Loucy (cell line): ENCODE results near the gene PDCD10.

Source experiments
- H2AFZ ChIP-seq: fragments of 200-600 bp; sonication (generic); 2 replicates; pipeline ENCODE4 v1.6.0; 2016; ENCODE audit warnings: antibody characterized with exemption, mild to moderate bottlenecking, low read length, moderate library complexity
- H3F3A ChIP-seq: fragments of 200-600 bp; 2 replicates; pipeline ENCODE4 v1.6.0; 2016; ENCODE audit warnings: antibody characterized with exemption, low read depth, mild to moderate bottlenecking
- H3K27me3 ChIP-seq: fragments of 200-600 bp; sonication (generic); 2 replicates; pipeline ENCODE4 v1.6.1; 2014; ENCODE audit warnings: low read length, mild to moderate bottlenecking; ENCODE audit not compliant: insufficient read depth, poor library complexity, severe bottlenecking
- H3K36me3 ChIP-seq: fragments of 200-600 bp; sonication (generic); 2 replicates; pipeline ENCODE4 v1.6.1; 2016; ENCODE audit warnings: low read length; ENCODE audit not compliant: insufficient read depth
- H3K4me1 ChIP-seq: fragments of 200-600 bp; sonication (generic); 2 replicates; pipeline ENCODE4 v1.5.1; 2014; ENCODE audit warnings: low read length, mild to moderate bottlenecking; ENCODE audit not compliant: insufficient read depth, poor library complexity, severe bottlenecking
- H3K4me2 ChIP-seq: fragments of 200-600 bp; sonication (generic); 2 replicates; pipeline ENCODE4 v1.6.0; 2014; ENCODE audit warnings: antibody characterized with exemption, low read length, low read depth, mild to moderate bottlenecking; ENCODE audit not compliant: poor library complexity, severe bottlenecking
- H3K4me3 ChIP-seq: fragments of 200-600 bp; sonication (generic); 2 replicates; pipeline ENCODE4 v1.5.1; 2014; ENCODE audit warnings: low read length, mild to moderate bottlenecking, mixed read lengths; ENCODE audit not compliant: poor library complexity, severe bottlenecking
- H3K79me2 ChIP-seq: fragments of 200-600 bp; sonication (generic); 2 replicates; pipeline ENCODE4 v1.6.1; 2014; ENCODE audit warnings: low read length; ENCODE audit not compliant: insufficient read depth
- H3K9ac ChIP-seq: fragments of 200-600 bp; sonication (generic); 2 replicates; pipeline ENCODE4 v1.6.0; 2014; ENCODE audit warnings: mild to moderate bottlenecking, low read depth, low read length, moderate library complexity; ENCODE audit not compliant: poor library complexity, severe bottlenecking
- H3K9me2 ChIP-seq: fragments of 200-600 bp; sonication (generic); replicated peaks from 2 replicates; pipeline ENCODE4 v1.6.1; 2016; ENCODE audit warnings: low read depth, low read length, mixed read lengths
- H3K9me3 ChIP-seq: fragments of 200-600 bp; sonication (generic); 2 replicates; pipeline ENCODE4 v1.6.1; 2014; ENCODE audit warnings: mild to moderate bottlenecking, antibody characterized with exemption, low read length, low read depth; ENCODE audit not compliant: insufficient read depth
- H4K20me1 ChIP-seq: fragments of 200-600 bp; sonication (generic); 2 replicates; pipeline ENCODE4 v1.6.0; 2014; ENCODE audit warnings: antibody characterized with exemption, low read length, mild to moderate bottlenecking; ENCODE audit not compliant: insufficient read depth, poor library complexity, severe bottlenecking
- EZH2phosphoT487 ChIP-seq: fragments of 200-600 bp; IDR thresholded peaks from 2 replicates; pipeline ENCODE4 v1.6.1; 2018; ENCODE audit warnings: antibody characterized with exemption, mild to moderate bottlenecking, moderate library complexity, borderline replicate concordance
- TF ChIP-seq, protein P1 (sequence below): fragments of 200-600 bp; sonication (generic); conservative IDR thresholded peaks from 2 replicates; pipeline ENCODE4 v1.5.1; 2014; ENCODE audit warnings: mild to moderate bottlenecking, antibody characterized with exemption, low read length

The PDCD10 gene

DNA sequence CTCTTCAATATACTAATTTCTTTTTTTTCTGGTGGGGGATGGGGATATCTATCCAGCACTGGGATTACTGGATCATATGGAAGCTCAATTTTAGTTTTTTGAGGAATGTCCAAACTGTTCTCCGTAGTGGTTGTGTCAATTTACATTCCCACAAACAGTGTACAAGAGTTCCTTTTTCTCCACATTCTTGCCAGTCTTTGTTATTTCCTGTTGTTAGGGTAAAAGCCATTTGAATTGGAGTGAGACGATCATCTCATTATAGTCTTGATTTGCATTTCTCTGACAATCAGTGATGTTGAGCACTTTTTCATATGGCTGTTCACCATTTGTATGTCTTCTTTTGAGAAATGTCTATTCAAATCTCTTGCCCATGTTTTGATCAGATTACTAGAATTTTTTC lies 68.1 kb downstream of the PDCD10 start:
- TF ChIP-seq, protein P1, sequence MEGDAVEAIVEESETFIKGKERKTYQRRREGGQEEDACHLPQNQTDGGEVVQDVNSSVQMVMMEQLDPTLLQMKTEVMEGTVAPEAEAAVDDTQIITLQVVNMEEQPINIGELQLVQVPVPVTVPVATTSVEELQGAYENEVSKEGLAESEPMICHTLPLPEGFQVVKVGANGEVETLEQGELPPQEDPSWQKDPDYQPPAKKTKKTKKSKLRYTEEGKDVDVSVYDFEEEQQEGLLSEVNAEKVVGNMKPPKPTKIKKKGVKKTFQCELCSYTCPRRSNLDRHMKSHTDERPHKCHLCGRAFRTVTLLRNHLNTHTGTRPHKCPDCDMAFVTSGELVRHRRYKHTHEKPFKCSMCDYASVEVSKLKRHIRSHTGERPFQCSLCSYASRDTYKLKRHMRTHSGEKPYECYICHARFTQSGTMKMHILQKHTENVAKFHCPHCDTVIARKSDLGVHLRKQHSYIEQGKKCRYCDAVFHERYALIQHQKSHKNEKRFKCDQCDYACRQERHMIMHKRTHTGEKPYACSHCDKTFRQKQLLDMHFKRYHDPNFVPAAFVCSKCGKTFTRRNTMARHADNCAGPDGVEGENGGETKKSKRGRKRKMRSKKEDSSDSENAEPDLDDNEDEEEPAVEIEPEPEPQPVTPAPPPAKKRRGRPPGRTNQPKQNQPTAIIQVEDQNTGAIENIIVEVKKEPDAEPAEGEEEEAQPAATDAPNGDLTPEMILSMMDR = no peak
- no peak for TF ChIP-seq EZH2phosphoT487
- H2AFZ ChIP-seq = no peak overlapping the region
- no peaks in the 10 kb centered on the region for H3K27me3 ChIP-seq
- no peaks in the 10 kb centered on the region for H3K9me2 ChIP-seq
- no peak overlapping the region for H3K4me2 ChIP-seq
- no peaks in the 10 kb centered on the region for H3K4me1 ChIP-seq
- no peaks in the 10 kb centered on the region for H3F3A ChIP-seq
- H4K20me1 ChIP-seq = no peaks in the 10 kb centered on the region
- H3K9ac ChIP-seq = no peak overlapping the region
- H3K36me3 ChIP-seq = no peaks in the 10 kb centered on the region
- no peaks in the 10 kb centered on the region for H3K9me3 ChIP-seq
- no peak overlapping the region for H3K4me3 ChIP-seq
- H3K79me2 ChIP-seq = no peaks in the 10 kb centered on the region

DNA sequence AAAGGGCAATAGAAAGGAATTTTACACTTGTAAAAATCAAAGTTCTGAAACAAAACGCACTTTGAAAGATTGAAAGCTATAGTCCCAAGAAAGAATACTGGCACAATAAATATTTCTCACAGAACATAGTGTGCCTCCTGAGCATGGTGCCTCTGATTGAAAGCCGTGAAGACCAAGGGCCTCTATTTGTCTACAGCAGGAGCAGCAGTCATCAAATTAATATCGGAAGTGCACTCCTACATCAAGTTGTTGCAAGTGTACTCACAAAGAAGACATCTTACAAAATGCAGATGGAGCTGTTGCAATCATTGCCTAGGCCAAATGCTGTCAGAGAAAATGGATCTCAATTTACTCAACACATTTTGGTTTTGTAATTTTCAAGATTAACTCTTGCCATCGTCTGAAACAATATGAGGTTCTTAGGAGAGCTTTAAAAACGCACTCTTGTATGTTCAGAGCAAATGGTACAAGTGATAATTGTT lies 71.7 kb downstream of the PDCD10 start:
- no peak overlapping the region for H3K4me3 ChIP-seq
- H3K4me1 ChIP-seq = no peaks in the 10 kb centered on the region
- no peak overlapping the region for H2AFZ ChIP-seq
- no peaks in the 10 kb centered on the region for H3K36me3 ChIP-seq
- TF ChIP-seq EZH2phosphoT487 = no peak
- TF ChIP-seq, protein P1 = no peak
- H3K4me2 ChIP-seq = no peak overlapping the region
- no peaks in the 10 kb centered on the region for H3K9me2 ChIP-seq
- H3K9ac ChIP-seq = no peak overlapping the region
- no peaks in the 10 kb centered on the region for H3K27me3 ChIP-seq
- H3F3A ChIP-seq = no peaks in the 10 kb centered on the region
- no peaks in the 10 kb centered on the region for H3K9me3 ChIP-seq
- H4K20me1 ChIP-seq = no peaks in the 10 kb centered on the region
- no peaks in the 10 kb centered on the region for H3K79me2 ChIP-seq

DNA sequence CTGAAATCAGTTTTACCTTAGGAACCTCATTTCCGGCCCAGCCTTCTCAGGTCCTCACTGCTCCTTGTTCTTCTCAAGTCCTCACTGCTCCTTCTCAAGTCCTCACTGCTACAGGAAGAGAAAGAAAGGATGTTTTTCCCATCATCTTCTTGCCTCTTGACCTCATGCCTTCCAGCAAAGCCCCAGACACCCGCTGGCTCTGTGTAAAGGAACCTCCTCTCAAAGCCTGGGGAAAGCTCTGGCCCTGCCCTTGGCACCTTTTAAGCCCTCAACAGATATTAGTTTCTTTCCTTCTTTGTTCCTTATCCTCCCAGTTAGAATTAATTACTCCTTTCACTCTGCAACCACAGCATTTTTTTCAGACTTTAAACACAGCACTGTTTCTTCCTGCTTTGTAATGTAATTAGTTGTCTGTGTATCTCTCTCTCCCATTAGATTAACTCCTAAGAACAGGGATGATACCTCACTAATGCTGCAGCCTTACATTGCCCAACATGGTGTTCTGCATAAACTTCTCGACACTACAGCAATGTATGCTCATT lies 76.9 kb downstream of the PDCD10 start:
- H2AFZ ChIP-seq = no peak overlapping the region

More for the DNA sequence above, 76.9 kb downstream of the PDCD10 start:
- Histone ChIP-seq H3K4me1 (no peaks in the 10 kb centered on the region), H3K27me3 (no peaks in the 10 kb centered on the region), H3K4me2 (no peak overlapping the region), H3K9me3 (no peaks in the 10 kb centered on the region), H3K36me3 (no peaks in the 10 kb centered on the region), H3K9me2 (no peaks in the 10 kb centered on the region), H3K9ac (no peak overlapping the region), H3F3A (no peaks in the 10 kb centered on the region), H3K4me3 (no peak overlapping the region), H4K20me1 (no peaks in the 10 kb centered on the region), H3K79me2 (no peaks in the 10 kb centered on the region)
- TF ChIP-seq, protein P1 = no peak
- no peak for TF ChIP-seq EZH2phosphoT487
